SK-N-SH treated with all-trans-retinoic acid at 6 μM for 48 hours (cell line): ENCODE results near the gene SPTSSA.

Experiments
- ATAC-seq: fragments of 200-7000 bp; cut with Tn5 transposase; 3 replicates; pipeline ENCODE4 v1.9.1; 2020; ENCODE audit warnings: mild to moderate bottlenecking, moderate library complexity
- BACH2 ChIP-seq: fragments of 250-450 bp; sonication (Bioruptor Pico); IDR thresholded peaks from 2 replicates; pipeline ENCODE4 v1.9.0; 2021; ENCODE audit warnings: mild to moderate bottlenecking, borderline replicate concordance
- CREB5 ChIP-seq: fragments of 250-450 bp; sonication (Bioruptor Pico); IDR thresholded peaks from 2 replicates; pipeline ENCODE4 v1.5.1; 2020; ENCODE audit warnings: low read depth, mild to moderate bottlenecking, moderate library complexity
- CSDC2 ChIP-seq: fragments of 250-450 bp; sonication (Bioruptor Pico); IDR thresholded peaks from 2 replicates; pipeline ENCODE4 v1.5.0; 2020; ENCODE audit warnings: mild to moderate bottlenecking, moderate library complexity
- CSRNP3 ChIP-seq: fragments of 250-450 bp; sonication (Bioruptor Pico); IDR thresholded peaks from 2 replicates; pipeline ENCODE4 v1.5.1; 2021; ENCODE audit warnings: mild to moderate bottlenecking, moderate library complexity
- ESRRG ChIP-seq: fragments of 250-450 bp; sonication (Bioruptor Pico); IDR thresholded peaks from 2 replicates; pipeline ENCODE4 v1.6.1; 2021; ENCODE audit warnings: mild to moderate bottlenecking
- GLIS3 ChIP-seq: fragments of 250-450 bp; sonication (Bioruptor Pico); IDR thresholded peaks from 2 replicates; pipeline ENCODE4 v1.5.0; 2020; ENCODE audit warnings: mild to moderate bottlenecking, moderate library complexity
- OSR1 ChIP-seq: fragments of 250-450 bp; sonication (Bioruptor Pico); IDR thresholded peaks from 2 replicates; pipeline ENCODE4 v1.8.0; 2022; ENCODE audit warnings: moderate library complexity, mild to moderate bottlenecking, inconsistent platforms
- PATZ1 ChIP-seq: fragments of 250-450 bp; sonication (Bioruptor Pico); IDR thresholded peaks from 2 replicates; pipeline ENCODE4 v1.8.0; 2020; ENCODE audit warnings: mild to moderate bottlenecking, moderate library complexity, borderline replicate concordance
- RARB ChIP-seq: fragments of 250-450 bp; sonication (Bioruptor Pico); IDR thresholded peaks from 2 replicates; pipeline ENCODE4 v1.8.0; 2021; ENCODE audit warnings: mild to moderate bottlenecking, moderate library complexity
- SNAI2 ChIP-seq: fragments of 250-450 bp; sonication (Bioruptor Pico); IDR thresholded peaks from 2 replicates; pipeline ENCODE4 v1.5.0; 2020; ENCODE audit warnings: mild to moderate bottlenecking, moderate library complexity
- TCF4 ChIP-seq: fragments of 250-450 bp; sonication (Bioruptor Pico); IDR thresholded peaks from 2 replicates; pipeline ENCODE4 v1.8.0; 2021; ENCODE audit warnings: mild to moderate bottlenecking, moderate library complexity, borderline replicate concordance
- TOX ChIP-seq: fragments of 250-450 bp; sonication (Bioruptor Pico); IDR thresholded peaks from 2 replicates; pipeline ENCODE4 v1.8.0; 2021; ENCODE audit warnings: mild to moderate bottlenecking, moderate library complexity, borderline replicate concordance
- TSHZ2 ChIP-seq: fragments of 250-450 bp; sonication (Bioruptor Pico); IDR thresholded peaks from 2 replicates; pipeline ENCODE4 v1.5.0; 2020; ENCODE audit warnings: mild to moderate bottlenecking, moderate library complexity
- ZC3H10 ChIP-seq: fragments of 250-450 bp; sonication (Bioruptor Pico); IDR thresholded peaks from 2 replicates; pipeline ENCODE4 v1.5.1; 2021; ENCODE audit warnings: mild to moderate bottlenecking, moderate library complexity
- ZFP3 ChIP-seq: fragments of 250-450 bp; sonication (Bioruptor Pico); IDR thresholded peaks from 2 replicates; pipeline ENCODE4 v1.5.0; 2020; ENCODE audit warnings: mild to moderate bottlenecking, moderate library complexity
- ZNF565 ChIP-seq: fragments of 450-650 bp; formaldehyde crosslinking; conservative IDR thresholded peaks from 2 replicates; pipeline ENCODE4 v1.5.0; 2020; ENCODE audit warnings: low read depth, mild to moderate bottlenecking, moderate library complexity
- ZNF70 ChIP-seq: fragments of 450-650 bp; formaldehyde crosslinking; IDR thresholded peaks from 2 replicates; pipeline ENCODE4 v1.5.0; 2020; ENCODE audit warnings: mild to moderate bottlenecking, moderate library complexity
- ZNF8 ChIP-seq: fragments of 450-650 bp; formaldehyde crosslinking; IDR thresholded peaks from 2 replicates; pipeline ENCODE4 v1.5.0; 2020; ENCODE audit warnings: mild to moderate bottlenecking, moderate library complexity

SPTSSA gene

GRCh38 chr14:34420547-34421150 is 41.4 kb downstream of the SPTSSA start:
- ATAC-seq: no peak
- TF ChIP-seq CREB5 (CRISPR knock-in tag) (no peak), CSRNP3 (no peak), TCF4 (CRISPR knock-in tag) (no peak), SNAI2 (CRISPR knock-in tag) (no peak), ZC3H10 (CRISPR knock-in tag) (no peak), CSDC2 (no peak), BACH2 (CRISPR knock-in tag) (no peak), TOX (CRISPR knock-in tag) (no peak), PATZ1 (no peak)

- no peak for ATAC-seq
- TF ChIP-seq BACH2 (CRISPR knock-in tag): no peak
- no peak for TF ChIP-seq CSDC2
- no peak for TF ChIP-seq ESRRG (CRISPR knock-in tag)
- TF ChIP-seq TSHZ2: no peak
These were observed 52.3 kb downstream of the SPTSSA start for GRCh38 chr14:34409721-34410120.

GRCh38 chr14:34407951-34408350 is 54.1 kb downstream of the SPTSSA start:
- no peak for ATAC-seq
- no peak for TF ChIP-seq ZFP3
- TF ChIP-seq CSDC2: no peak
- no peak for TF ChIP-seq BACH2 (CRISPR knock-in tag)
- TF ChIP-seq ZNF8 (CRISPR knock-in tag): no peak

GRCh38 chr14:34404416-34404815 is 57.6 kb downstream of the SPTSSA start:
- no peak for ATAC-seq
- TF ChIP-seq TCF4 (CRISPR knock-in tag): no peak
- no peak for TF ChIP-seq GLIS3 (CRISPR knock-in tag)
- TF ChIP-seq OSR1 (CRISPR knock-in tag): no peak

- TF ChIP-seq ZNF565 (CRISPR knock-in tag): no peak
- no peak for TF ChIP-seq OSR1 (CRISPR knock-in tag)
- TF ChIP-seq TCF4 (CRISPR knock-in tag): no peak
- no peak for TF ChIP-seq ZC3H10 (CRISPR knock-in tag)
- TF ChIP-seq TSHZ2: no peak
- no peak for TF ChIP-seq TOX (CRISPR knock-in tag)
- TF ChIP-seq SNAI2 (CRISPR knock-in tag): no peak
- no peak for TF ChIP-seq ZNF70
- no peak for TF ChIP-seq CREB5 (CRISPR knock-in tag)
- TF ChIP-seq CSRNP3: no peak
- TF ChIP-seq ZFP3: no peak
- no peak for TF ChIP-seq RARB (CRISPR knock-in tag)
- TF ChIP-seq, all 23 proteins: peak for 0
- ATAC-seq: no peak
These were observed 58.4 kb downstream of the SPTSSA start for GRCh38 chr14:34403646-34404045.
